ENCODE data around the gene ZNHIT2.

ZNHIT2 gene

GRCh38 chr11:65129649-65130441, 12.3 kb upstream of the ZNHIT2 start:
- Histone ChIP-seq H3K4me1 (ENCODE audit: control insufficient read depth, low read depth, low read length) (peaks cover 2% of the 10 kb centered on the region), H4K5ac (ENCODE audit: low read length) (no peak overlapping the region), H2AK5ac (ENCODE audit: low read length) (no peak overlapping the region), H3K27me3 (ENCODE audit: insufficient read depth, low read length, poor library complexity) (no peaks in the 10 kb centered on the region), H3K23ac (ENCODE audit: low read length) (no peak overlapping the region), H3K4ac (ENCODE audit: low read depth, low read length) (no peak overlapping the region), H3K36me3 (ENCODE audit: control insufficient read depth, insufficient read depth, low read length) (peaks cover 8% of the 10 kb centered on the region), H3K56ac (ENCODE audit: low read length) (no peak overlapping the region), H3K4me2 (ENCODE audit: low read length) (no peak overlapping the region), H3K27ac (ENCODE audit: low read depth, low read length) (no peak overlapping the region), H3K79me2 (ENCODE audit: control insufficient read depth, insufficient read depth, low read length) (peaks cover 13% of the 10 kb centered on the region), H2BK120ac (ENCODE audit: low read depth, low read length) (no peak overlapping the region), H3K9ac (ENCODE audit: low read length) (no peak overlapping the region), H3K79me1 (ENCODE audit: low read length) (peaks cover 16% of the 10 kb centered on the region), H2BK15ac (replicated peaks; ENCODE audit: low read depth) (no peak overlapping the region), H3K4me3 (ENCODE audit: low read length) (no peak overlapping the region), H4K8ac (ENCODE audit: low read depth, low read length) (no peak overlapping the region), H2BK5ac (ENCODE audit: low read length) (no peak overlapping the region), H3K18ac (ENCODE audit: low read length) (no peak overlapping the region)
- no CpG with 5 or more reads among the region's 13 CpGs for WGBS (ENCODE audit: extremely low coverage, insufficient coverage, low lambda C conversion rate)
- no peak for DNase-seq

DNA sequence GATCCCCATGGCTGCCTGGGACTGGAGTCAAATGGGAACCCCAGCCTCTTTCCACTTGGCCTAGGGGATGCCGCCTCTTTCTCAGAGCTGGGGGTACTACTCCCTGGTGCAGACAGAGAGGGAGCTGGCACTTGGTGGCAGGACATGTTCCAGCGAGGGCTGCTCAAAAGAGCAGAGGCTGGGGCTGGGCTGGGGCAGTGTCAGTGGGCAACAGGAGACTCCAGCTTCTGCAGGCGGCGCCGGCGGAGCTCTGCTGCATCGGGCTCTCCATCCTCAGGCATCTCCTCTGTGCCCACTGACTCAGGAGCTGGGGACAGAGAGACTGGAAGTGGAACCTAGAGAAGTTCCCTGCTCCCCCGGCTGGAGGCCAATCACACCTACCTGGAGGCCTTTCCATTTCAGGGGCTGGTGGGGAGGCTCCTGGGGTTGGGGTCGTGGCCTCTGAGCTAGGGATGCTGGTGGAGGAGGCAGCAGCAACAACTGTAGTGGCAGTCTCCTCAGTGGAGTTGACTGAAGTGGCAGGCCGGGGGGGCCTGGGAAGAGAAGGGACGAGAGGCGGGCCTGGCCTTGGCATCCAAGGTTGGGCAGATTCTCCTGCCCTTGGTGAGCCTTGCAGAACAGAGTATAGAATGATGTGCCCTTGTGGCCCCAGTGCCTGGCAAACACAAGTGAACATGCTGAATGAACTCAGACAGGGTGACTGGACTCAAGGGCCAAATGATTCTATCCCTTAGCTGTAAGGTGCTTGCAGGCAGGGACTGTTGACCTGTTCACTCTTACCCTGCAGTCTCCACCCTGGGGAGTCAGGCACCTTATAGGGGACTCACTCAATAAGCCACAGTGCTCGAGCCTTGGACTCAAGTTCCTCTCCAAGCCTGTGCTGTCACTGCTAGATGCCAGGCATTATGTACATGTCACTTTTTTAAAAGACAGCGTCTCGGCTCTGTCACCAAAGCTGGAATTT, 11.0 kb upstream of the ZNHIT2 start:
- no peak overlapping the region for H2BK120ac ChIP-seq (ENCODE audit: low read depth, low read length)
- H3K79me2 ChIP-seq (ENCODE audit: control insufficient read depth, insufficient read depth, low read length), result peaks cover 8% of the 10 kb centered on the region
- H3K4ac ChIP-seq (ENCODE audit: low read depth, low read length), result no peak overlapping the region
- H4K8ac ChIP-seq (ENCODE audit: low read depth, low read length), result no peak overlapping the region
- H3K23ac ChIP-seq (ENCODE audit: low read length), result no peak overlapping the region
- H2BK5ac ChIP-seq (ENCODE audit: low read length), result no peak overlapping the region
- no peak overlapping the region for H2AK5ac ChIP-seq (ENCODE audit: low read length)
- H3K18ac ChIP-seq (ENCODE audit: low read length), result no peak overlapping the region
- H3K27ac ChIP-seq (ENCODE audit: low read depth, low read length), result no peak overlapping the region
- H2BK15ac ChIP-seq (replicated peaks; ENCODE audit: low read depth), result no peak overlapping the region
- no peak overlapping the region for H3K4me3 ChIP-seq (ENCODE audit: low read length)
- H3K79me1 ChIP-seq (ENCODE audit: low read length), result peaks cover 14% of the 10 kb centered on the region
- no peak overlapping the region for H3K9ac ChIP-seq (ENCODE audit: low read length)
- H4K5ac ChIP-seq (ENCODE audit: low read length), result no peak overlapping the region
- no CpG with 5 or more reads among the region's 15 CpGs for WGBS (ENCODE audit: extremely low coverage, insufficient coverage, low lambda C conversion rate)
- peaks cover 8% of the 10 kb centered on the region for H3K36me3 ChIP-seq (ENCODE audit: control insufficient read depth, insufficient read depth, low read length)
- no peak for DNase-seq
- peaks cover 2% of the 10 kb centered on the region for H3K4me1 ChIP-seq (ENCODE audit: control insufficient read depth, low read depth, low read length)
- H3K27me3 ChIP-seq (ENCODE audit: insufficient read depth, low read length, poor library complexity), result no peaks in the 10 kb centered on the region
- no peak overlapping the region for H3K4me2 ChIP-seq (ENCODE audit: low read length)
- H3K56ac ChIP-seq (ENCODE audit: low read length), result no peak overlapping the region

GRCh38 chr11:65127473-65128181, 10.1 kb upstream of the ZNHIT2 start:
- no peaks in the 10 kb centered on the region for H3K27me3 ChIP-seq (ENCODE audit: insufficient read depth, low read length, poor library complexity)
- H3K79me1 ChIP-seq (ENCODE audit: low read length), result peaks cover 11% of the 10 kb centered on the region
- no peak overlapping the region for H3K56ac ChIP-seq (ENCODE audit: low read length)
- no peak for DNase-seq
- no peak overlapping the region for H4K5ac ChIP-seq (ENCODE audit: low read length)
- peaks cover 8% of the 10 kb centered on the region for H3K36me3 ChIP-seq (ENCODE audit: control insufficient read depth, insufficient read depth, low read length)
- no CpG with 5 or more reads among the region's 12 CpGs for whole genome bisulfite sequencing (ENCODE audit: extremely low coverage, insufficient coverage, low lambda C conversion rate)
- H3K4me1 ChIP-seq (ENCODE audit: control insufficient read depth, low read depth, low read length), result peaks cover 2% of the 10 kb centered on the region
- no peak overlapping the region for H3K27ac ChIP-seq (ENCODE audit: low read depth, low read length)
- no peak overlapping the region for H2BK15ac ChIP-seq (replicated peaks; ENCODE audit: low read depth)
- no peak overlapping the region for H3K9ac ChIP-seq (ENCODE audit: low read length)
- H3K4ac ChIP-seq (ENCODE audit: low read depth, low read length), result no peak overlapping the region
- no peak overlapping the region for H3K4me3 ChIP-seq (ENCODE audit: low read length)
- H3K23ac ChIP-seq (ENCODE audit: low read length), result no peak overlapping the region
- H4K8ac ChIP-seq (ENCODE audit: low read depth, low read length), result no peak overlapping the region
- H3K79me2 ChIP-seq (ENCODE audit: control insufficient read depth, insufficient read depth, low read length), result peaks cover 9% of the 10 kb centered on the region
- no peak overlapping the region for H3K18ac ChIP-seq (ENCODE audit: low read length)
- H3K4me2 ChIP-seq (ENCODE audit: low read length), result no peak overlapping the region
- no peak overlapping the region for H2AK5ac ChIP-seq (ENCODE audit: low read length)
- no peak overlapping the region for H2BK5ac ChIP-seq (ENCODE audit: low read length)
- H2BK120ac ChIP-seq (ENCODE audit: low read depth, low read length), result no peak overlapping the region

- Histone ChIP-seq H3K36me3 (ENCODE audit: control insufficient read depth, insufficient read depth, low read length) (peaks cover 8% of the 10 kb centered on the region), H3K4ac (ENCODE audit: low read depth, low read length) (no peak overlapping the region), H3K18ac (ENCODE audit: low read length) (no peak overlapping the region), H3K27me3 (ENCODE audit: insufficient read depth, low read length, poor library complexity) (no peaks in the 10 kb centered on the region), H3K79me1 (ENCODE audit: low read length) (peaks cover 6% of the 10 kb centered on the region), H3K56ac (ENCODE audit: low read length) (no peak overlapping the region), H2BK15ac (replicated peaks; ENCODE audit: low read depth) (no peak overlapping the region), H3K27ac (ENCODE audit: low read depth, low read length) (no peak overlapping the region), H3K4me3 (ENCODE audit: low read length) (no peak overlapping the region), H4K5ac (ENCODE audit: low read length) (no peak overlapping the region), H3K79me2 (ENCODE audit: control insufficient read depth, insufficient read depth, low read length) (peaks cover 10% of the 10 kb centered on the region), H2AK5ac (ENCODE audit: low read length) (no peak overlapping the region), H2BK120ac (ENCODE audit: low read depth, low read length) (no peak overlapping the region), H3K4me2 (ENCODE audit: low read length) (no peak overlapping the region), H4K8ac (ENCODE audit: low read depth, low read length) (no peak overlapping the region), H3K4me1 (ENCODE audit: control insufficient read depth, low read depth, low read length) (peaks cover 2% of the 10 kb centered on the region), H2BK5ac (ENCODE audit: low read length) (no peak overlapping the region), H3K9ac (ENCODE audit: low read length) (no peak overlapping the region), H3K23ac (ENCODE audit: low read length) (no peak overlapping the region)
- DNase-seq, result no peak
- WGBS (ENCODE audit: extremely low coverage, insufficient coverage, low lambda C conversion rate), result no CpG with 5 or more reads among the region's 6 CpGs
These were observed 9.2 kb upstream of the ZNHIT2 start for GRCh38 chr11:65126624-65127274.

DNA sequence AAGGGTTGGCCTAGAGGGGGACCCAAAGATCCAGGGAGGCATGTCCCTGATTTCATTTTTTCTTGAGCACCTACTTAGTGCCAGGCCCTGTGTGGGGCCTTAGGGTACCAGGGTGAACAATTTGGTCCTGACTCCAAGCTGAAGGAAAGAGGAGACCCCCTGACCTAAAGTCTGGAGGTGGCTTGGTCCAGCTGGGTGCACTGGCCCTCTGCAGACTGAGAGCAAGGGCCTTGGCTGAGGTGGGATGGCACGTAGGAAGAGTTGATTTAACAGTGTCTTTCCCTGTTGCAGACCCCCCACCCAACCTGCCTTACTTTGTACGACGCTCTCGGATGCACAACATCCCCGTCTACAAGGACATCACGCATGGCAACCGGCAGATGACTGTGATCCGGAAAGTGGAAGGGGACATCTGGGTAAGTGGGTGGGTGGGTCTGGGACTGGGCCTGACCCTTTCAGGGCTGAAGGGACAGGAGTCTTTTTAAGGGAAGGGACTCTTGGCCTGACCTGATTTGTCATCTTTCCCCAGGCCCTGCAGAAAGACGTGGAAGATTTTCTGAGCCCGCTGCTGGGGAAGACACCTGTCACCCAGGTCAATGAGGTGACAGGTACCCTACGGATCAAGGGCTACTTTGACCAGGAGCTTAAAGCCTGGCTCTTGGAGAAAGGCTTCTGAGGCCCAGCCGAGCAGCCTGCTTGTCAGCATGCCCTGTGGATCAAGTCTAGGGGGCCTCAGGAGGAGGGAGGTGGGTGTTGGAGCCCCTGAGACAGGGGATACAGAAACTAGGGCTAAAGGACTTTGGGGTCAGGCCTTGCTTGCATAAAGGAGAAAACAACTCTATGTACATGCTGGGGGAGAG, 7.9 kb upstream of the ZNHIT2 start:
- Histone ChIP-seq H3K79me1 (ENCODE audit: low read length) (peaks cover 17% of the 10 kb centered on the region), H2BK15ac (replicated peaks; ENCODE audit: low read depth) (no peak overlapping the region), H3K36me3 (ENCODE audit: control insufficient read depth, insufficient read depth, low read length) (peaks cover 14% of the 10 kb centered on the region), H3K27ac (ENCODE audit: low read depth, low read length) (no peak overlapping the region), H3K56ac (ENCODE audit: low read length) (no peak overlapping the region), H4K5ac (ENCODE audit: low read length) (no peak overlapping the region), H3K9ac (ENCODE audit: low read length) (no peak overlapping the region), H3K4me2 (ENCODE audit: low read length) (no peak overlapping the region), H3K27me3 (ENCODE audit: insufficient read depth, low read length, poor library complexity) (no peaks in the 10 kb centered on the region), H2BK5ac (ENCODE audit: low read length) (no peak overlapping the region), H2BK120ac (ENCODE audit: low read depth, low read length) (no peak overlapping the region), H3K4me3 (ENCODE audit: low read length) (no peak overlapping the region), H4K8ac (ENCODE audit: low read depth, low read length) (no peak overlapping the region), H3K23ac (ENCODE audit: low read length) (no peak overlapping the region), H3K4me1 (ENCODE audit: control insufficient read depth, low read depth, low read length) (peaks cover 4% of the 10 kb centered on the region), H3K4ac (ENCODE audit: low read depth, low read length) (no peak overlapping the region), H2AK5ac (ENCODE audit: low read length) (no peak overlapping the region), H3K18ac (ENCODE audit: low read length) (no peak overlapping the region), H3K79me2 (ENCODE audit: control insufficient read depth, insufficient read depth, low read length) (peaks cover 23% of the 10 kb centered on the region)
- no CpG with 5 or more reads among the region's 12 CpGs for WGBS (ENCODE audit: extremely low coverage, insufficient coverage, low lambda C conversion rate)
- DNase-seq, result no peak

Measured in mesendoderm (in vitro differentiated cells).